Measurements from ENCODE around the gene SVIL.
"Not testable (repeated sequence)": the region's sequence is repeated elsewhere in the genome, so short reads cannot be mapped to it uniquely, and the experiment has no call there.

Gene SVIL

DNA sequence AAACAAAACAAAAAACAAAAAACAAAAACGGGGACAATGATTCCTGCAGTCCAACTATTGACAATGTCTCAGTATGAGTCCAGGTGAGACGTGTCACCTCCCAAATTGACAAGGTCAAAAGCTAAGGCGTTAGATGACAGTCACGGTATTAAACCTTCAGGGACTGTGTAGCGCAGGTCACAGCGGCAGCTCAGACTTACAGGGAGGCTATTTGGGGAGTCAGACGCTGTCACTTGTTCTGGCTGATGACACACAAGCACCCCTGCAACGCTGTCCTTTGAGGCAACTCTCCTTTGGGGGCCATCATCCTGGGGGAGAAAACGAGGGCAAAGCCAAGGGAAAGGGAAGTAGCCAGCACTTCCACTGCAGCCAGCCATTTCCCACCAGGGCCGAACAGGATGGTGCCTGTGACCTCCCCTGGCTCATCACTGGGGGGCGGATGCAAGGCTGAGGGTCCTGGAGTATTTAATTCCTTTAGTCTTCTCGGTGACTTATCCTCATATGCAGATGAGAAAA, 55.3 kb downstream of the SVIL start:
- no peak for DNase-seq

DNA sequence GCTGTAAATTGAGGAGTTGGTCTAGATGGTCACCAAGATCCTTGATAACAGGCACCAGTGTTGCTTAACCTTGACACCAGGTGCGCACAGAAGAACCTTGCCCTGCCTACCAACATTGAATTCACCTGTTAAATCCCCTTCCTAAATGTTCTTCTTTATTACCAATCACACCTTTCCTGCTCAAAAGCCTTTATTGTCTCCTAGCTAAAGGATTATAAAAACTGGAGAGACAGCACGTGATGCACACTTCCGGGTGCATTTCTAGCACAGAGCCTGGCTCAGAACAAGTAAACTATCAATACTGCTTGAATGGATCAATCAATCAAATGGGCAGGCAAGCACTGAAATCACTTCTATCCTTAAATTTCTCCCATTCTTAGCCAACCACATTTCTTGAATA, 56.3 kb downstream of the SVIL start:
- no peak for DNase-seq

DNA sequence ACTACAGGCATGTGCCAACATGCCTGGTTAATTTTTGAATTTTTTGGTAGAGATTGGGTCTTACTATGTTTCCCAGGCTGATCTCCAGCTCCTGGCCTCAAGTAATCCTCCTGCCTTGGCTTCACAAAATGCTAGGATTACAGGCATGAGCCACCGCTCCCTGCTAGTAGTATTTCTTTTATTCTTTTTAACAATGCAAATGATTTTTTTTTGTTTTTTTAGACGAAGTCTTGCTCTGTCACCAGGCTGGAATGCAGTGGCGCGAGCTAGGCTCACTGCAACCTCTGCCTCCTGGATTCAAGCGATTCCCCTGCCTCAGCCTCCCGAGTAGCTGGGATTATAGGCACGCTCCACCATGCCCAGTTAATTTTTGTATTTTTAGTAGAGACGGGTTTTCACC, 58.1 kb downstream of the SVIL start:
- DNase-seq: no peak

DNA sequence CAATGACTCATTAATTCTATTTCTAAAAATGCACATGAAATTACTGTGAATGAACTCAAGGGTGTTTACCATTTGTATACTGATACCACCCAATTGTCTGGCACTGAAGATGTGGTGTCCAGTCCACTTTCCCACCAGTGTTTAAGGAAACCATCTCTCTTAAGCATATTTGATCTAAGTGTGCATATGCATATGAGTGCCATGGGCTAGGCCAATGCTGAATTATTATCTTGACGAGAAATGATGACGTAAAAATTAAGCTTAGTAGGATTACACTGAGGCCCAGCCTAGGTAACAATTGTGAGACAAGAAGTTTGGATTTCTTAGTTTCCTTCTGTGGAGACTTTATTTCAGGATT, 59.7 kb downstream of the SVIL start:
- DNase-seq: no peak

DNA sequence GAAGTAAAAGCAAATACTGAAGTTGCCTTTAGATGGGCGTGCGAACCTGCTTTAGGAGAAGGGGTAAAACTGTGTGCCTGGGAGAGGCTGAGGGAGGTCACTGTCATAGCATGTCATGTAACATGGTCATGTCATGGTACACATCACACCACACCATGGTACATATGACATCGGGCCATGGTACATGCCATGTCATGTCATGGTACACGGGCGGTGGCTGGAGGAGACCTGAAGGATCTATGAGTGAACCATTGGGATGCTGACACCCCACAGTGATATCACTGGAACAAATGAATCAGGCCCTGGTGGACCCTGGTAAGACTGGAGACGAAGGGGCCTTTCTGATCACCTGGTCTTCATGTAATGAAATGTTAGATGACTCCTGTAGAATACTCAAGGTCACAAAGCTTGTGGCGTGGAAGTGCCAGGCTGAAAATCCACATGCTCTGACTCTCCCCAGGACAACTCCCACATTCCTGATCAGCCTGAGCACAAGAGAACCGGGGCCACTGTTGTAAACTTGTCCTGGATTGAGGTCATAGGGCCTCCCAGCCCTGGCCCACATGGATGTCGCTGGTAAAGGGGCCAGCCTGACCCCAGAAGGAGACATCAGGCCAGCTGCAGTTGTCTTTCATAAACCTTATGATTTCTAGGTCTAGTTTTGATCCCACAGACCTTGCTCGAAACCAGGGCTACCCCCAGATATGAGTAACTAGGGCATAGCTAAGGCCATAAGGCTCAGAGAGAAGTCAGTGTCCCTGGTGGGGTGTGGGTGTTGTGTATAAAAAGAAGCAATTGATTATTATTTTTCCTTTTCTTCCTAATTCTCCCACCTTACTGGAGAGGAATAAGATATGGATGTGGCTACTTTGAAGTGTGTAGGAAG, 60.3 kb downstream of the SVIL start:
- DNase-seq: not testable (repeated sequence)

DNA sequence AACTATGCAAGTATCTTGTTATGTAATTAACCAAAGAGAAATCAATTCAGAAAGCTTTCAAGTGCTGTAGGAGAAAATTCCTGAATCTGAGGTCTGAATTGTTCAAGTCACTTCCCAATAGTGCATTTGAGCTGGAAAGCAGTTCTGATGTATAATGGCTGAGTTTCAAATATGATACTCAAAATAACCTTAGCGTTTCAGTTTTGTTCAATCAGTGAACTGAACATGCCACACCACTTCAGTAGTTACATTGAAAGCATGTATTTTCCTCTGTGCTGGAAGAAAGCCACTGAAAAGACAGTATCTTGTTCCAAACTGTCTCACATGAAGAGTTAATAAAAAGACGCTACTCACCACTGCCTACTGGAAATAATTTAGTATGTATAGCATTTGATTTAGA, 64.5 kb downstream of the SVIL start:
- DNase-seq: not testable (repeated sequence)

DNA sequence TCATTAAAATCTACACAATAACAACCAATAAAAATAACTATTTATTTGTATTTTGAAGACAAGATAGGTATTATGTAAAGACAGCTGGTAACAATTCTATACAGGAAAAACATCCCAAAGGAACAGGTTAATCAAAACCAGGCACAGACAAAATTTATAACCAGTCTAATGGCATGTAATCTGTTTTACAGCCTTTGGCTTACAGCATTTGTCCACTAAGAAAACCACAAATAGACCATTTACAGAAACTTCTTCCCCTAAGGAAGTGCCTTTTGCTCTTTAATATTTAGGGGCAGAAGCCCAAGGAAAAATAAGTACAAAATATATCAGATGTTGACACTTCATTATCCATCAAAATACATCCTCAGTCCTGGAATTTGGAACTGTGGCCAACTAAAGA, 65.0 kb downstream of the SVIL start:
- DNase-seq: no peak

DNA sequence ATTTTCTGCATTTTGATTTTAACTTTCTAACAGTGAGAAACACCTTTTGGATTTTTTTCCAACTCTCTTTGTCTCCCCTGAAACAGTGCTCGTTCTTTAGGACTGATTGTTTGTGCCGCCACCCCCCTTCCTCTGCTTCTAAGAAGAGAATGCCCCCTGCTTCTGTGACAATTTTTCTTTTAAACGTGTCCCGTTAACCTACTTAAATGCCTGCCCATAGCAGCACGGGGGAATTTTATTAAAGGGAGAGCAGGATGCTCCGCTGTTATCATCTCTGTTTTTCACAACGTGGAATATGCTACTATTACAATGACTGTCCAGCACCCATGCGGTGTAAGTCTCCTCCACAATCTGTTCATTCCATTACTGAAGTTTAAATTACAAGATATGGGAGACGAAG, 67.8 kb downstream of the SVIL start:
- DNase-seq: no peak

- DNase-seq: not testable (repeated sequence)
Measured at GRCh38 chr10:29566209-29566608, 68.6 kb downstream of the SVIL start.

GRCh38 chr10:29563420-29564035, 71.2 kb downstream of the SVIL start:
- no peak for DNase-seq

DNA sequence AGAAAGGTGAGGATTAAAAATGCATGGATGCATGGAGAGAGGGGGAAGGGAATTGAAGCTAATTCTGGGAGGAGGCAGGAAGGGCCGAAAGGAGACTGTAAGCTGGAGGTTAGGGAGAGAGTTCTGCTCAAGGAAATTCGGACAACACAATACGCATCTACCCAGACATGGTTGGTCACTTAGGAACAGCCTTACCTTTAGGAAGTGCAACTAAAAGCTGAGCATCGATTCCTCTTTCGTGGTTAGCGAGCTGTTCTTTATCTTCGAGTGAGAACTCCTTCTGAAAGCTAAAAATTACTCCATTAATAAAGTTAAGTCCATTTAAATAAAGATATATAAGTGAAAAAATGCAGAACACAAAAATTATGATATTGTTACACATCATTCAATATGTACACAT, 71.8 kb downstream of the SVIL start:
- DNase-seq: not testable (repeated sequence)

- peak in 1 of 56 donors; percentile 9 for DNase-seq
Measured at GRCh38 chr10:29559996-29560395, 74.8 kb downstream of the SVIL start.

- DNase-seq: no peak
Measured at GRCh38 chr10:29557665-29558064, 77.1 kb downstream of the SVIL start.

- peak in 1 of 56 donors; percentile 16 for DNase-seq
Measured at GRCh38 chr10:29555746-29556481, 78.9 kb downstream of the SVIL start.

DNA sequence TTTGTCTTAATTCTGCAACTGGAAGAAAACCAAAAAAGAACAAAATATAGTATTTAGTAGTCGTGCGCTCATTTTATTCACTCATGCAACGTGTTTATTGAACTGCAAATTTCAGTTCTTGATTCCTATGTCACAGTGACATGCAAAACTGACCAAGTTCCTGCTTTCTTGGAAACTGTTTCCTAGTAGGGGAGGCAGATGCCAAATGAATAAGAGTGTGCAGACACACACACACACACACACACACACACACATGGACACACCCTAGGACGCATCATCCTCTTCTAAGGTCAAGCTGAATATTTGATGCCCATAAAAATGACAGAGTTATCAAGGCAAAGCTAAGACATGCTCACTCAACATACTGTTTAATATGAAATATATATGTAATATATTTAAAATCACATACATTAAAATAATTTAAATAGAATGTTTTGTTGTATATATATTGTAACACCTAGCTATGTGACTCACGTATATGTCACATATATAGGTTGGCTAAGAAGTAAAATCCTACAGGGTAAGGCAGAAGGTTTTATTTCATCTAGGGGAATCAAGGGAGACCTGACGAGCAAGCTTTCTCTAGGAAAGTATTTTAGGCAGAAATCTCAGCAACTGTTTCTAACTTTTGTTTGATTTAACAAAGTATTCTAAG, 79.6 kb downstream of the SVIL start:
- DNase-seq: no peak

GRCh38 chr10:29554660-29555059, 80.1 kb downstream of the SVIL start:
- peak in 2 of 56 donors; percentile 30 to 39 for DNase-seq

GRCh38 chr10:29553544-29554250, 81.1 kb downstream of the SVIL start:
- DNase-seq: no peak

GRCh38 chr10:29553116-29553515, 81.7 kb downstream of the SVIL start:
- DNase-seq: not testable (repeated sequence)

GRCh38 chr10:29549493-29549892, 85.3 kb downstream of the SVIL start:
- not testable (repeated sequence) for DNase-seq

DNA sequence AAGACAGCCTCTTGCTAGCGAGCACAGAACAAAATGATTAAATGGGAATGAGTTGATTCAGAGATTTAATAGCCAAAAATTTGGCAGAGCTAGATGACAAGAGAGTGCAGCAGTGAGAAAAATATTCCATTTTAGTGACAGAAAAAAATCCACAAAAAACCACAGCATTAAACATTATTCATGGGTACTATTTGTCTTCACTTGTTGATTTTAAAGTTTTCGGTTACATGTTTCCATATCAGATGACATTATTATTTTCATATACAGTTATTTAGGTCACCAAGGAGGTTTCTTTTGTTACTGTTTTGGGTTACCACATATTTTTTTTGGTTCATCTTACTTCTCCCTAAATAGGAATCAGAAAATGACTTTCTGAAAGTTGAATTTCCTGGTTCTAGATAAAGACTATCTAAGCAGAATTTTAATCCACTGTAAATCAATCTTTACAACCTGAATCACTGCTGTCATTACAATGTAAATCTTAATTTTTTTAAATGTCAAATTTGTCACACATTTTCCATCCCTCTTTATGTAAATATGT, 87.9 kb downstream of the SVIL start:
- no peak for DNase-seq

DNA sequence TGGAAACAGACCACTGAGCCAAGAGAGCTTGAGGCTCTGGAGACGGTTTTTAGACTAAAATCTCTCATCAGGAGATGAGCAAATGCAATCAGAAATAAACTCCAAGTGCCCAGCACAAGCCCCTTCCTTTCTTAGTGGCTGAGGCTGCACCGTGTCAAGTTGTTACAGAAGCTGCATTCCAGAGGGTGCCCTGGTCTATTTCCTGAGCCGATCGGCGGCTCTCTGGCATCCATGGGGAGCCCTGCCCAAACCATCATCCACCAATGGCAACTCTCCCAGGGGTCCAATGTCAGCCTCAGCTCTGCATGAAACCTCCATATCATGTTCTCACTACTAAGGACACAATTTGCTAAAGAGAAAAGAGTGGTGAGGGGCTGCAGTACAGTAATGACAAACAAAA, 89.6 kb downstream of the SVIL start:
- DNase-seq: no peak

All from nucleus accumbens (tissue), 56 donors.